Fibroblast of lung (primary cell): ENCODE measurements around the gene RYR2.

Source experiments
- EZH2 ChIP-seq: IDR thresholded peaks from 2 replicates; pipeline ENCODE4 v1.5.1; 2012; ENCODE audit warnings: low read length, control low read depth, mild to moderate bottlenecking; ENCODE audit errors: missing control alignments
- TF ChIP-seq, protein P1 (sequence below), 2 donors: IDR thresholded peaks in 1 of 2; conservative IDR thresholded peaks in 1 of 2; 1 replicate in 1 of 2; 2 replicates in 1 of 2; pipeline ENCODE4 v1.5.1; 2011 to 2012; ENCODE audit warnings: low read length in 2 of 2, control low read depth in 1 of 2, inconsistent platforms in 1 of 2, low read depth in 1 of 2, mild to moderate bottlenecking in 1 of 2

- TF ChIP-seq, protein P1, sequence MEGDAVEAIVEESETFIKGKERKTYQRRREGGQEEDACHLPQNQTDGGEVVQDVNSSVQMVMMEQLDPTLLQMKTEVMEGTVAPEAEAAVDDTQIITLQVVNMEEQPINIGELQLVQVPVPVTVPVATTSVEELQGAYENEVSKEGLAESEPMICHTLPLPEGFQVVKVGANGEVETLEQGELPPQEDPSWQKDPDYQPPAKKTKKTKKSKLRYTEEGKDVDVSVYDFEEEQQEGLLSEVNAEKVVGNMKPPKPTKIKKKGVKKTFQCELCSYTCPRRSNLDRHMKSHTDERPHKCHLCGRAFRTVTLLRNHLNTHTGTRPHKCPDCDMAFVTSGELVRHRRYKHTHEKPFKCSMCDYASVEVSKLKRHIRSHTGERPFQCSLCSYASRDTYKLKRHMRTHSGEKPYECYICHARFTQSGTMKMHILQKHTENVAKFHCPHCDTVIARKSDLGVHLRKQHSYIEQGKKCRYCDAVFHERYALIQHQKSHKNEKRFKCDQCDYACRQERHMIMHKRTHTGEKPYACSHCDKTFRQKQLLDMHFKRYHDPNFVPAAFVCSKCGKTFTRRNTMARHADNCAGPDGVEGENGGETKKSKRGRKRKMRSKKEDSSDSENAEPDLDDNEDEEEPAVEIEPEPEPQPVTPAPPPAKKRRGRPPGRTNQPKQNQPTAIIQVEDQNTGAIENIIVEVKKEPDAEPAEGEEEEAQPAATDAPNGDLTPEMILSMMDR (conservative IDR thresholded peaks at IDR 0.05 in 1 of 2, IDR thresholded peaks at IDR 0.05 in 1 of 2; ENCODE audit: low read depth in 1 of 2, low read length in 2 of 2): no peak
- no peak for TF ChIP-seq EZH2
These were observed 833.3 kb downstream of the RYR2 start for GRCh38 chr1:237875291-237875690.
